Stimulated activated naive B cell treated with anti-CD40 and anti-IgM and Interleukin-4, amounts not matched to agents 10 μg/mL and 1 μg/mL and 100 μg/mL, for 72 hours (primary cell): ENCODE measurements around the gene GPR63.
"Not testable (repeated sequence)": the region's sequence is repeated elsewhere in the genome, so short reads cannot be mapped to it uniquely, and the experiment has no call there.

Source experiments
- ATAC-seq, 2 donors: fragments of 150-1000 bp; cut with Tn5 transposase; replicated peaks; 2 replicates each; pipeline ENCODE4 v1.10.0; 2021; ENCODE audit warnings: moderate library complexity in 1 of 2
- DNase-seq: peaks from one replicate; pipeline ENCODE4 v3.0.0; 2021
- H3K27ac Mint-ChIP-seq: one replicate; pipeline ENCODE4 v1.8.0; 2022; ENCODE audit warnings: mild to moderate bottlenecking, mixed read lengths
- H3K27me3 Mint-ChIP-seq, 2 donors: one replicate each; pipeline ENCODE4 v1.8.0; 2022; ENCODE audit warnings: mixed read lengths in 2 of 2
- H3K36me3 Mint-ChIP-seq, 2 donors: one replicate each; pipeline ENCODE4 v1.8.0; 2022; ENCODE audit warnings: mixed read lengths in 2 of 2, mild to moderate bottlenecking in 1 of 2
- H3K4me1 Mint-ChIP-seq, 2 donors: one replicate each; pipeline ENCODE4 v1.8.0; 2022; ENCODE audit warnings: mixed read lengths in 2 of 2, mild to moderate bottlenecking in 1 of 2
- H3K4me3 Mint-ChIP-seq, 2 donors: one replicate each; pipeline ENCODE4 v1.8.0; 2022; ENCODE audit warnings: mild to moderate bottlenecking in 2 of 2, mixed read lengths in 2 of 2, moderate library complexity in 1 of 2
- H3K9me3 Mint-ChIP-seq, 2 donors: one replicate each; pipeline ENCODE4 v1.8.0; 2022; ENCODE audit warnings: mixed read lengths in 2 of 2, mild to moderate bottlenecking in 1 of 2

Gene GPR63, protein sequence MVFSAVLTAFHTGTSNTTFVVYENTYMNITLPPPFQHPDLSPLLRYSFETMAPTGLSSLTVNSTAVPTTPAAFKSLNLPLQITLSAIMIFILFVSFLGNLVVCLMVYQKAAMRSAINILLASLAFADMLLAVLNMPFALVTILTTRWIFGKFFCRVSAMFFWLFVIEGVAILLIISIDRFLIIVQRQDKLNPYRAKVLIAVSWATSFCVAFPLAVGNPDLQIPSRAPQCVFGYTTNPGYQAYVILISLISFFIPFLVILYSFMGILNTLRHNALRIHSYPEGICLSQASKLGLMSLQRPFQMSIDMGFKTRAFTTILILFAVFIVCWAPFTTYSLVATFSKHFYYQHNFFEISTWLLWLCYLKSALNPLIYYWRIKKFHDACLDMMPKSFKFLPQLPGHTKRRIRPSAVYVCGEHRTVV

DNA sequence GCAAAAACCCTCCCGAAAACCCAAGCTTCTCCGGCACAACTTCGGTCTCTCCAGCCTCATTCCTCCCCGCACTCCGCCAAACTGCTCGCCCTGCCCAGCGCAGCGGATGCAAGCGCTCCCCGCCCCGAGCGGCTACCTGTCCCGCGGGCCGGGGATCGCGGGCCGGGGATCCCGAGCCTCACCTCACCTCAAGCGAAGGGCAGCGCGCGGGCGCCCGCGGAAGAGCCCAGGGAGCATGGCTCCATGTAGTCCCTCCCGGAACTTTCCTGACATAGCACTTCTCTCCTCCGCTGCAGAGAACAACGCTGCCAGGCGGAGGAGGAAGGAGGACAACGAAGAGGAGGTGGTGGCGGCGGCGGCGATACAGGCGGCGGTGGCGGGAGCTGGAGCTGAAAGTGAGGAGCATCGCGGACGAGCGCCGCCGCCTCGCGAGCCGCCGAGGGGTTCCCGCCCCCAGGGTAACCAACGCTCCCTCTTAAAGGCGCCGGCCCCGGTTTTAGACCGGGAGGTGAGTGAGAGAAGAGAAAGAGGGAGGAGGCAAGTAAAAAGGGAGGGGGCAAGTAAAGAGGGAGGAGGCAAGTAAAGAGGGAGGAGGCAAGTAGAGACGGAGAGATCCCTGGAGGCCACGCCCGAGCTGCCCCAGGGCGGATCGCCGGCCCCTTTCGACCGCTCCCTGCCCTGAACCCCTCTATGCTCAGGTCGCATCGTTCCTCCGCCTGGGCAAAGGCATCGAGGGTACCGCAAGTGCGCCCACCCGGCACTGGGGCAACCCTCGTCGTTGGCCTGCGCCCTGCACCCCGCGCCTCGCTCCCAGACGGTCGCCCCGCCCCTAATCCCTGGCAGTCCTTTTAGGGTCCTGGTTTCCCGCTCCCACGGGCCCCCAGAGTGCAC lies at the start of gene GPR63:
Gene GPR63, minus strand, starts transcription at position 397 of the 891 bp plus-strand sequence. CDS start 37,746 bp downstream, outside the sequence.
- Mint-ChIP-seq H3K27me3 (peaks cover 40 to 45% of the 10 kb centered on the region in 2 donors), H3K4me3 (peak within 1 kb of the TSS; percentile 92 to 95), H3K9me3 (no peaks in the 10 kb centered on the region), H3K4me1 (peaks cover 10 to 23% of the 10 kb centered on the region in 2 donors), H3K27ac (peak within 1 kb of the TSS; percentile 70), H3K36me3 (no peaks in the 10 kb centered on the region)
- DNase-seq (peak; percentile 40), ATAC-seq (peak; percentile 90)

DNA sequence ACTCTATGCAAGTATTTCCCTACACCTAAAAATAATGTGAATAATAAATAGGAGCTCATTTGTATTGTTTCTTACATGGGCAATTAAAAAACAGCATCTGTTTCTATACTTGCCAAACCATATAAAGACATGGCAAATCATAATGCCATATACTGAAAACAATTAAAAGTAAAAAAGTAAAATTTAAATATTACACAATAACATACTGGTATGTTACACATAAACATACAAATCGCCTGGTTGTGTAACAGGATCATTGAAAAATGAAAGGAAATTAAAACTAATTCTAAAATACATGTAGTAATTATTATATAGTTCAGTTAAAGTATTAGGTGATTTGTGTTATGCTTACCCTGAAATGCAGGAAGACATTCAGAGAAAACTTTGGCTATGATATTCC lies 49.2 kb upstream of the GPR63 start:
- ATAC-seq (no peak), DNase-seq (no peak)
- Mint-ChIP-seq H3K4me3 (no peak overlapping the region), H3K27me3 (peaks cover 0 to 4% of the 10 kb centered on the region in 2 donors), H3K9me3 (no peaks in the 10 kb centered on the region), H3K36me3 (peaks cover 4 to 17% of the 10 kb centered on the region in 2 donors), H3K4me1 (peaks cover 2 to 6% of the 10 kb centered on the region in 2 donors), H3K27ac (no peak overlapping the region)

DNA sequence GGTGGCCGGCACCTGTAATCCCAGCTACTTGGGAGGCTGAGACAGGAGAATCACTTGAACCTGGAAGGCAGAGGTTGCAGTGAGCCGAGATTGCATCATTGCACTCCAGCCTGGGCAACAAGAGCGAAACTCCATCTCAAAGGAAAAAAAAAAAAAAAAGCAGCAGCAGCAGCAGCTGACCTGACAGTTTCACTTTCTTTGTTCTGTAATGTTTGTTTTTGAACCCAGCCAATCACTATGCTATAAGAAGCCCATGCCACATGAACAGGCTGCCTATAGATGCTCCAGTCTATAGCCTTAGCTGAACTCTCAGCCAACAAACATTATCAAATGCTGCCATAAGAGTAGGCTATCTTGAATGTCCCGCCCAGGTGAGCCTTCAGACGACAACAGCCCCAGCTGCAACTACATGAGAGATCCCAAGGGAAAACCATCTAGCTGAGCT lies 47.9 kb upstream of the GPR63 start:
- Mint-ChIP-seq H3K36me3 (peaks cover 3 to 11% of the 10 kb centered on the region in 2 donors), H3K4me3 (peak overlapping the region in 1 of 2 donors; percentile 17)
- DNase-seq, H3K27ac Mint-ChIP-seq, H3K4me1 Mint-ChIP-seq, H3K9me3 Mint-ChIP-seq, H3K27me3 Mint-ChIP-seq: not testable (repeated sequence)
- peak; percentile 42 to 45 for ATAC-seq

DNA sequence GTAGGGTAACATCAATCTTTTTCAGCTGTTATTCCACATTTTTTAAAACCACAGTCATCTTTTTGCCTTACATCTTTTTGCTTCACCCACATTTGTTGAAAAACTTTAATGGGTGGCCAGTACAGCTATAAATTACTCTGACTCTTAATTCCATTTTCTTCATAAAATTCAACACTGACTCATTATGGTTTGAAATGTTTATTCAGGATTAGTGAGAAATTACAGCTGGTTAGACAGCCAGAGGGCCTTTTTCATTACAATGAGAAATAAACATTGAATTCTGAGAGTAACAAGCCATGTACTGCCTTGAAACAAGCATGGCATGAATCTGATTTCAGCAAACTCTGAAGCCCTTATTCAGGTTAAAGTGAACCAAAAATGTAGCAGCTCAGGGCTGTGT lies 40.9 kb upstream of the GPR63 start:
- ATAC-seq (no peak), DNase-seq (no peak)
- H3K27ac Mint-ChIP-seq: no peak overlapping the region
- H3K36me3 Mint-ChIP-seq: no peaks in the 10 kb centered on the region
- H3K4me1 Mint-ChIP-seq: no peaks in the 10 kb centered on the region
- H3K9me3 Mint-ChIP-seq: no peaks in the 10 kb centered on the region
- H3K4me3 Mint-ChIP-seq: no peak overlapping the region
- peaks cover 8 to 10% of the 10 kb centered on the region in 2 donors for H3K27me3 Mint-ChIP-seq

DNA sequence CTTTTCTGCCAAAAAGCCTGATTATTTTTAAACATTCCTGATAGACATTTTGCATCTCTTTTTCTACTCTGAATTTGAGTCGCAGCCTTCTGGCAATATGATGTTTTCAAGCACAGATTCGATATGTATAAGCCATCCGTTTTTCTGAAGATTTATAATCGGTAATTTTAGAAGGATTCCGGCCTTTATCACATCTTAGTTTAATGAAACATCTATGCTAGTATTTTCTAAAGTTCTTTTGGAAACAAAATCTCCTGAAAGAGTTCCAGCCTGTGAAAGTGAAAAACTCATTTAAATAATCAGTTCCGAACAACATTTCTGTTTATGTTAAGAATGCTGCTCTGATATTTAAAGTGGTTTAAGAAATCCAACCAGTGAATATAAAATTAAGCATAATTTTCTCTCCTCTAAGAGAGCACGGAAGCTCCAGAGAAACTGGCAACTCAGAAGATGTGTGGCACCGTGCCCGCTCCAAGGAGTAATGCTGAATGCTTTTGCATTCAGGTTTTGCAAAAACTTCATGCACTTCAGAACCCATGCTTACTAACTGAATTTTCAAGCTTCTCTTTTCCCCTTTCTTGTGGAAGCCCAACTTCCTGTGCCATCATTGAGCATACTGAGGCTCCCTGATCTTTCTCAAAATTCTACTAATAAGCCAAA lies 39.7 kb upstream of the GPR63 start:
- Mint-ChIP-seq H3K4me1 (no peaks in the 10 kb centered on the region), H3K27me3 (peaks cover 6 to 12% of the 10 kb centered on the region in 2 donors), H3K4me3 (no peak overlapping the region), H3K36me3 (no peaks in the 10 kb centered on the region), H3K27ac (no peak overlapping the region), H3K9me3 (no peaks in the 10 kb centered on the region)
- DNase-seq: no peak
- no peak for ATAC-seq

DNA sequence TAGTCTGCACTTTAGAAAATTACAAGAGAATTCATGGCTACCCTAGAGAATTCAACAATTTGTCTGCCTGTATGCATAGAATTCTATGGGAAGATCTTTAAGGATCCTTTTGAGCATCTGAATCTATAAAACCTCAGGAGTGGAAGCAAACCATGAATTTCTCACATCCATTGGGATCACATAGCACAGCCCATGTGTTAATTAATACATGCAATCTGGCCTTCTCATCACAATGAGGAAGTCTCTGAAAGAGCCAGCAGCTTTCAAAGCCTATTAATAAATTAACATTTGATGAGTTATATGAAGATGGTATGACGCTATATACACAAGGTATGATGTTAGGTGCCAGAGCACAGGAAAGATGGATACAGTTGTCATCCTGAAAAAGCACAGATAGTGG lies 35.7 kb upstream of the GPR63 start:
- Mint-ChIP-seq H3K4me1 (no peaks in the 10 kb centered on the region), H3K36me3 (no peaks in the 10 kb centered on the region), H3K4me3 (no peak overlapping the region), H3K27me3 (peaks cover 4 to 14% of the 10 kb centered on the region in 2 donors), H3K27ac (no peak overlapping the region), H3K9me3 (no peaks in the 10 kb centered on the region)
- DNase-seq: no peak
- ATAC-seq: no peak

DNA sequence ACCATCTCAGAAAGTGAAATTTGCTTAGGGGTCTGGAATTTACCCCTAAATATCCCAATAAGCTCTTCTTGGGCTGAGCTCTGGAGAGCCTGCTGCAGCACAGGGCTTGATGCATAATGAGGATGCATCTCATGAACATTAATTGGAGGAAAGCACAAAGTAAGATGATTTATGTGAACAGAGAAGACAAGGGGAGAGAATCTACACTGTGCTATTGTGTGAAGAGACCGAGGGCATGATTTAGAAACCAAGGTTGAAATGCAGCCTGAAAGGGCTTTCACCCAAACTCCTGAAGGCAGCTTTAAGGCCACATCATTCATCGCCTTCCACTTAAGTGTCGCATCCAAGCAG lies 27.8 kb upstream of the GPR63 start:
- ATAC-seq (no peak), DNase-seq (no peak)
- Mint-ChIP-seq H3K9me3 (peaks cover 4 to 10% of the 10 kb centered on the region in 2 donors), H3K27ac (no peak overlapping the region), H3K27me3 (peaks cover 20 to 50% of the 10 kb centered on the region in 2 donors), H3K36me3 (no peaks in the 10 kb centered on the region), H3K4me3 (no peak overlapping the region), H3K4me1 (no peaks in the 10 kb centered on the region)

DNA sequence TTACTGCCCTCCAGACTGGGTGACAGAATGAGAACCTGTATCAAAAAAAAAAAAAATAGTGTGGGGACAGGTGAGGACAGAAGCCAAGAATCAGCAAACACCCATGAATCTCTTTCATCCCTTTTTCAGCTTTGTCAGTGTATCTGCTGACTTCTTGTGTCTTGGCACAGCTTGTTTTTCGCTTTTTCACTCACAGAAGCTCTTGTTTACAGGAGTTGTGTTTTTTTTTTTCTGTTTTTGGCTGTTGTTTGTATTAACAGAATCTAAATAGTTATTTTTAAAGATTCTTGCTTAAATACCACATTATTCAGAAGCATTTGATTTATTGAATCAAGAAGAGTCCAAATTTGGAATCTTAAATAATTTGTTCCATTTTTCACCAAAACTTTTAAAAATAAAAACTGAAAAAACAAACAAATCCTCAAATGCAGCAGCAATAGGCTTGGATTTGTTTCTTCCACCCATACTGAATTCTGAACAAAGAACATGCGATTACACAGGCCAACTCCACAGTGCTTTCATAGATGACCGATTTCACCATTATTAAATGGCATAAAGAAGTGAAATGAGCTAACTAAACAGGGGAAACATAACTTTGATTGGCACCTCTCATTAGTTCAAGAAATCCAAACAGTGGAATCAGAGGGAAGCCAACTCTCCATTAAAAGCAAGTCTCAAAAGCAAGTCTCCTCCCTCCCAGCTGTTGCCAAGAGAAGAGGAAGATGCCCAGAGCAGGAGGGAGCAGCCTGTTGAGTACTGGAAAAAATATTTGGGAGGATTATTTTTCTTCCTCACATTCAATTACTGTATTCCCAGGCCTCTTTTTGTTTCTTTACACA lies 27.2 kb upstream of the GPR63 start:
- DNase-seq (no peak), ATAC-seq (no peak)
- peaks cover 6 to 10% of the 10 kb centered on the region in 2 donors for H3K9me3 Mint-ChIP-seq
- H3K36me3 Mint-ChIP-seq: no peaks in the 10 kb centered on the region
- H3K27ac Mint-ChIP-seq: no peak overlapping the region
- no peak overlapping the region for H3K4me3 Mint-ChIP-seq
- H3K27me3 Mint-ChIP-seq: peaks cover 24 to 55% of the 10 kb centered on the region in 2 donors
- H3K4me1 Mint-ChIP-seq: no peaks in the 10 kb centered on the region

DNA sequence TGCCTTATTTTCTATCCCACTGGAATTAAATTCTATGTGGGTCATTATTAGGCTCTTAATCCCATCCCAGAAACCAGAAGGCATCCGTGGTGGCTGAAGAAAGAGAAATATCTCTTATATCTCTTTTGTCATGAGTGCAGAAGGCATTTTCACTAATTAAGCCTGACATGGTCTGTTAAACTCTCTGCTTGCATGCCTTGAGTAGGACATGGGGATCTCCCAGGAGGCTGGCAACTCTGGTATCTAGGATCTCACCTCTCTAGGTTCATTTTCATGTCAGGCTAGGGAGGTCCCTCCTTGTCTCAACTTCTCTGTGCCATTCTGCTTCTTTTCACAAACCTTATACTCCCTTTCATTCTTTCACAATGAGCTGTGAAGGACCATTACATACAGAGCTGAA lies 25.3 kb upstream of the GPR63 start:
- no peaks in the 10 kb centered on the region for H3K4me1 Mint-ChIP-seq
- no peak overlapping the region for H3K27ac Mint-ChIP-seq
- H3K9me3 Mint-ChIP-seq: peaks cover 10 to 15% of the 10 kb centered on the region in 2 donors
- DNase-seq (no peak), ATAC-seq (no peak)
- H3K36me3 Mint-ChIP-seq: no peaks in the 10 kb centered on the region
- no peak overlapping the region for H3K4me3 Mint-ChIP-seq
- H3K27me3 Mint-ChIP-seq: peaks cover 22 to 70% of the 10 kb centered on the region in 2 donors

DNA sequence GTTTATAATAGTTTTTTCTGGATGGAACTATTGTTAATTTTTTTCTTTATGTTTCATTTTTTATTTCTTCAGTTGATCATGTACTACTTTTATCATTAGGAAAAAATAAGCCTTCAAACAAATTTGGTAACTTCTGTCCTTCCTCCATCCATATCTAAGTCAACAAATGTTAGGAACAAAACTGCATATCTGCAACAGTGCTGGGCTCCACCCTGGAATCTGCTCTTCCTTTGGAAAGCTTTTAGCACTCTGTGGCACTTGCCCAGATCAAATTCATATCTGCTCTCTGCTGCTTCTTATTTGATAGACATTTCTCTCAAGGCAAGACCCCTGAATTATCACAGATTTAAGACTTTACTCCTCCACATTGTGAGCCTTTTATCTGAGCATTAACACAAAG lies 24.3 kb upstream of the GPR63 start:
- Mint-ChIP-seq H3K27me3 (peaks cover 24 to 76% of the 10 kb centered on the region in 2 donors), H3K27ac (no peak overlapping the region)
- ATAC-seq: no peak

DNA sequence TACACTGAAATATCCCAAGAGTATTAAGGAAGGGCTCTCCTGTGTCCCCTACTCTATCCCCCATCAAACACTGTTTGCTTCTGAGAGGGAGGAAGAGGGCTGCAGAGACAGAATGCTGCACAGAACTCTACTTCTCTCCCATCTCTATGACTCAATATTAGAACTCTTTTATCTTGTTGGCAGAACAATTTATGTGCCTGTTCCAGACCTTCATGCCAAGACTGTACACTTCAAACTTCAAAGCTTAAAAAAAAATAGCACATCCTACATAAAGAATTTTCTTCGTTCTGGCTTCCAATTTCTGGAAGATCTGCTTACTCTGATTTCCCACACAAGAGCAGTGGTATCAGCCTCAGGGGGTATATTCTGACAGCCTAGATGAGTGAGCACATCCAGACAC lies 19.6 kb upstream of the GPR63 start:
- Mint-ChIP-seq H3K27me3 (peaks cover 20 to 42% of the 10 kb centered on the region in 2 donors), H3K4me3 (no peak overlapping the region), H3K27ac (no peak overlapping the region), H3K9me3 (peaks cover 10 to 15% of the 10 kb centered on the region in 2 donors), H3K4me1 (no peaks in the 10 kb centered on the region), H3K36me3 (no peaks in the 10 kb centered on the region)
- ATAC-seq (no peak), DNase-seq (no peak)

More for the DNA sequence above, 24.3 kb upstream of the GPR63 start:
- H3K36me3 Mint-ChIP-seq: no peaks in the 10 kb centered on the region
- H3K4me1 Mint-ChIP-seq: no peaks in the 10 kb centered on the region
- H3K9me3 Mint-ChIP-seq: peaks cover 10 to 15% of the 10 kb centered on the region in 2 donors
- H3K4me3 Mint-ChIP-seq: no peak overlapping the region
- no peak for DNase-seq

DNA sequence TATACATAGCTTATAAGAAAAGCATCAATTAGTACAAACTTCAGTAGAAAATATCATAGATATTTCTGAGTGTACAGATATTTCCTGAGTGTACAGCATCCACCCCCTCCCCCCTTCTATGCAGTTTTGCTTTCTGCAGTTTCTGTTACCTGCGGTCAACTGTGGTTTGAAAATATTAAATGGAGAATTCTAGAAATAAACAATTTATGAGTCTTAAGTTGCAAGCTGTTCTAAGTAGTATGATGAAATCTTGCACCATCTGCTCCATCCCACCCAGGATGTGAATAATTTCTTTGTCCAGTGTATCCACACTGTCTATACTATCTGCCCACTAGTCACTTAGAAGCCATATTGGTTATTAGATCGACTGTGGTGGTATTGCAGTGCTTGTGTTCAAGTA lies 15.8 kb upstream of the GPR63 start:
- H3K4me1 Mint-ChIP-seq: no peaks in the 10 kb centered on the region
- DNase-seq (no peak), ATAC-seq (no peak)
- H3K4me3 Mint-ChIP-seq: no peak overlapping the region
- no peak overlapping the region for H3K27ac Mint-ChIP-seq
- H3K27me3 Mint-ChIP-seq: peaks cover 5 to 11% of the 10 kb centered on the region in 2 donors
- H3K9me3 Mint-ChIP-seq: peaks cover 0 to 2% of the 10 kb centered on the region in 2 donors
- no peaks in the 10 kb centered on the region for H3K36me3 Mint-ChIP-seq

DNA sequence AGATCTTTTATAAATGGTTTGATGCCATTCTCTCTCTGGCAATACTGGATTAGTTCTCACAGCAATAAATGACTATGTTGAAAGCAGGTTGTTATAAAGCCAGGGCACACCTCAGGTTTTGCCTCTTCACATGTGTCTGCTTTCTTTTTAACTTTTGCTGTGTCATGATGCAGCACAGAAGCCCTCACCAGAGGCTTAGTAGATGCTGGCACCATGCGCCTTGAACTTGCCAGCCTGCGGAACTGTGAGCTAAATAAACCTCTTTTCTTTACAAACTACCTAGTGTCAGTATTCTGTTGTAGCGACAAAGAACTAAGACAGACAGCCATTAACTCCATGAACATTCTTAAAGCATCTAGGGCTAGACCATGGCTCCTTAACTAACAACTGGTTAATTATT lies 15.3 kb upstream of the GPR63 start:
- H3K36me3 Mint-ChIP-seq: no peaks in the 10 kb centered on the region
- peaks cover 0 to 3% of the 10 kb centered on the region in 2 donors for H3K9me3 Mint-ChIP-seq
- H3K4me3 Mint-ChIP-seq: no peak overlapping the region
- no peak for DNase-seq
- H3K4me1 Mint-ChIP-seq: no peaks in the 10 kb centered on the region
- H3K27me3 Mint-ChIP-seq: peaks cover 5 to 9% of the 10 kb centered on the region in 2 donors
- no peak for ATAC-seq
- no peak overlapping the region for H3K27ac Mint-ChIP-seq
